MM.1S (cell line): ENCODE measurements around the gene HEPACAM2.

ENCODE experiments used
- EZH2 ChIP-seq: fragments of 300-600 bp; sonication (generic); optimal IDR thresholded peaks from 2 replicates; pipeline ENCODE3; 2017; ENCODE audit warnings: low read depth, mild to moderate bottlenecking, antibody characterized with exemption, low read length, mixed read lengths
- TF ChIP-seq, protein P1 (sequence below): fragments of 300-600 bp; sonication (generic); IDR thresholded peaks from 2 replicates; pipeline ENCODE4 v1.5.1; 2016; ENCODE audit warnings: antibody characterized with exemption, low read length, mixed read lengths

GRCh38 chr7:93161181-93161762, 65.0 kb downstream of the HEPACAM2 start:
- TF ChIP-seq, protein P1, sequence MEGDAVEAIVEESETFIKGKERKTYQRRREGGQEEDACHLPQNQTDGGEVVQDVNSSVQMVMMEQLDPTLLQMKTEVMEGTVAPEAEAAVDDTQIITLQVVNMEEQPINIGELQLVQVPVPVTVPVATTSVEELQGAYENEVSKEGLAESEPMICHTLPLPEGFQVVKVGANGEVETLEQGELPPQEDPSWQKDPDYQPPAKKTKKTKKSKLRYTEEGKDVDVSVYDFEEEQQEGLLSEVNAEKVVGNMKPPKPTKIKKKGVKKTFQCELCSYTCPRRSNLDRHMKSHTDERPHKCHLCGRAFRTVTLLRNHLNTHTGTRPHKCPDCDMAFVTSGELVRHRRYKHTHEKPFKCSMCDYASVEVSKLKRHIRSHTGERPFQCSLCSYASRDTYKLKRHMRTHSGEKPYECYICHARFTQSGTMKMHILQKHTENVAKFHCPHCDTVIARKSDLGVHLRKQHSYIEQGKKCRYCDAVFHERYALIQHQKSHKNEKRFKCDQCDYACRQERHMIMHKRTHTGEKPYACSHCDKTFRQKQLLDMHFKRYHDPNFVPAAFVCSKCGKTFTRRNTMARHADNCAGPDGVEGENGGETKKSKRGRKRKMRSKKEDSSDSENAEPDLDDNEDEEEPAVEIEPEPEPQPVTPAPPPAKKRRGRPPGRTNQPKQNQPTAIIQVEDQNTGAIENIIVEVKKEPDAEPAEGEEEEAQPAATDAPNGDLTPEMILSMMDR = no peak
- TF ChIP-seq EZH2 = no peak
